Measurements from ENCODE around the gene SPG7.
A peak's percentile ranks its signal among the peaks of the same experiment; 100 is the strongest.

The SPG7 gene

DNA sequence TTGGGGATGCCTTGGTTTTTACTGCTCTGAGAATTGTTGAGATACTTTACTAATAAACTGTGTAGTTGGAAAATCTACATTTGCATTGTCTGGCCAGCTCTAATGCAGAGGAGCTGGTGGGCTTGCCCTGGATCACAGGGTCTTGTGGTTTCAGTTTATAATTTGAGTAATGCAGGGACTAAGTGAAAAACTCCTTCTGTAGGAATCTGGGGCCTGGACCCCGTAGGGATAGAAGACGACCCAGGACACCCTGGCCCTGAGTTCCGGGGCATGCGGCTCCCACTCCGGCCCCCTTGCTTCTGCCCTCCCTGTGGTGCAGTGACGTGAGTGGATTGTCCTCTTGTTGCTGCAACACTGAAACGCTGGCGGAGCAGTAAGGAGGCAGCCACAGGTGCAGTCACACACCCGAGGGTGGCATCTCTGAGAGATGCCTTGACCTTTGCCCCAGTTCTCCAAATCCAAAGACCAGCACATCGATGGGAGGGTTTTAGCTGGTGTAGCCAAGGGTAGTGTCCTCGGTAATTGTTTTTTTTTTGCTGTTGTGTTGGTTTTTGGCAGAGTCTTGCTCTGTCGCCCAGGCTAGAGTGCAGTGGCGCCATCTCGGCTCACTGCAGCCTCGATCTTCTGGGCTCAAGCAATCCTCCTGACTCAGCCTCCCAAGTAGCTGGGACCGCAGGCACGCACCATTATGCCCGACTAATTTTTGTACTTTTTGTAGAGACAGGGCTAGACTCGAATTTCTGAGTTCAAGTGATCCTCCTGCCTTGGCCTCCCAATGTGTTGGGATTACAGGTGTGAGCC is 49.7 kb downstream of the SPG7 start:
- CTCF ChIA-PET, result interaction anchor here (0.6 to 1.2 kb wide), 4 partner anchors 8 to 37 kb away, joined by 3 to 5 read pairs (median 4); no protein-coding TSS in a partner anchor
- DNase-seq (ENCODE audit: extremely low spot score), result no peak
- POLR2A ChIA-PET, result interaction anchor here (1.5 kb wide), 1 partner anchor 8 kb away, joined by 3 read pairs; no protein-coding TSS in a partner anchor
- TF ChIP-seq FOXK2 (IDR thresholded peaks at IDR 0.05), result no peak
- TF ChIP-seq ZNF384 (IDR thresholded peaks at IDR 0.05), result no peak
- TF ChIP-seq TARDBP (IDR thresholded peaks at IDR 0.05), result no peak
- no peak for TF ChIP-seq BHLHE40 (IDR thresholded peaks at IDR 0.05; ENCODE audit: borderline replicate concordance)
- TF ChIP-seq NFRKB (IDR thresholded peaks at IDR 0.05), result no peak
- TF ChIP-seq ARNT (IDR thresholded peaks at IDR 0.05), result no peak
- TF ChIP-seq SUZ12 (IDR thresholded peaks at IDR 0.05), result no peak
- TF ChIP-seq SP1 (IDR thresholded peaks at IDR 0.05), result no peak
- no peak for TF ChIP-seq L3MBTL2 (conservative IDR thresholded peaks at IDR 0.05)
- TF ChIP-seq, protein P1, sequence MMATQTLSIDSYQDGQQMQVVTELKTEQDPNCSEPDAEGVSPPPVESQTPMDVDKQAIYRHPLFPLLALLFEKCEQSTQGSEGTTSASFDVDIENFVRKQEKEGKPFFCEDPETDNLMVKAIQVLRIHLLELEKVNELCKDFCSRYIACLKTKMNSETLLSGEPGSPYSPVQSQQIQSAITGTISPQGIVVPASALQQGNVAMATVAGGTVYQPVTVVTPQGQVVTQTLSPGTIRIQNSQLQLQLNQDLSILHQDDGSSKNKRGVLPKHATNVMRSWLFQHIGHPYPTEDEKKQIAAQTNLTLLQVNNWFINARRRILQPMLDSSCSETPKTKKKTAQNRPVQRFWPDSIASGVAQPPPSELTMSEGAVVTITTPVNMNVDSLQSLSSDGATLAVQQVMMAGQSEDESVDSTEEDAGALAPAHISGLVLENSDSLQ (IDR thresholded peaks at IDR 0.05), result no peak
- TF ChIP-seq FOXA1 (IDR thresholded peaks at IDR 0.05), result no peak
- no peak for TF ChIP-seq FOXM1 (IDR thresholded peaks at IDR 0.05; ENCODE audit: borderline replicate concordance)
- no peak for TF ChIP-seq LEF1 (IDR thresholded peaks at IDR 0.05; ENCODE audit: borderline replicate concordance)
- TF ChIP-seq CTBP1 (IDR thresholded peaks at IDR 0.05; ENCODE audit: borderline replicate concordance), result no peak
- TF ChIP-seq ELF4 (IDR thresholded peaks at IDR 0.05), result no peak
- no peak for TF ChIP-seq HDGF (IDR thresholded peaks at IDR 0.05; ENCODE audit: borderline replicate concordance)

DNA sequence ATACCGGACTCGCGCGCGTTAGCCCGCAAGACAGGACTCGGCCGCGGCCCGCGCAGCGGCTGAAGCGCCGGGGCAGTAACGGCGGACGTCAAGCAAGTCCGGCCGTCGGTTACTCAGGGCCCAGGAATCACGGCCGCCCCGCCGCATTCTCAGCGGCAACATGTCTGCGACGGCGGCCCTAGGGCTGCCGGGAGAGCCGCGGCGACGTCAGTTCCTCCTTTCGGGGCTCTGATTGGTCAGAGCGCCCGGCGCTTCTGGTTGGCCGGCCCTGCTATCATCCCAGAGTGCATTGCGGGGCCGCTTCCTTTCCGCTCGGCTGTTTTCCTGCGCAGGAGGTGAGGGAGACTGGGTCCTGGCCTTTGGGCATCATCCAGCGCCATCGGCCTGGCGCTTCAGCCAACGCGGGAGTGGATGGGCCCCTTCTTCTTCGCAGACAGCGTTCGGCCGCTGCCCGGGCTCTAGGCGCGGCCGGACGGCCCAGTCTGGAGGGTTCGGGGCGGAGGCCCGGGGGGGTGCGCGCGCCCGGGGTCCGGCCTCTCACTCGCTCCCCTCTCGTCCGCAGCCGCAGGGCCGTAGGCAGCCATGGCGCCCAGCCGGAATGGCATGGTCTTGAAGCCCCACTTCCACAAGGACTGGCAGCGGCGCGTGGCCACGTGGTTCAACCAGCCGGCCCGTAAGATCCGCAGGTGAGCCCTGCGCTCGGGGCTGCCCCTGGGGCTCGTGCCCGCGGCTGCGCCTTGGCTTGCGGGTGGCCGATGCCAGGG is 52.4 kb downstream of the SPG7 start, which contains the start of gene RPL13:
Gene RPL13 (plus strand): TSS at position 305 of the 764 bp plus-strand sequence. CDS start 278 bp downstream, at position 583.
- TF ChIP-seq ELF4 (IDR thresholded peaks at IDR 0.05), result peak; percentile 91
- TF ChIP-seq L3MBTL2 (conservative IDR thresholded peaks at IDR 0.05), result peak; percentile 83
- TF ChIP-seq, protein P1 (IDR thresholded peaks at IDR 0.05), result 0 out of 2 replicates have a peak, but pooled peaks have one; percentile 7
- 0 out of 2 replicates have a peak, but pooled peaks have one; percentile 7 for TF ChIP-seq LEF1 (IDR thresholded peaks at IDR 0.05; ENCODE audit: borderline replicate concordance)
- TF ChIP-seq HDGF (IDR thresholded peaks at IDR 0.05; ENCODE audit: borderline replicate concordance), result no peak; the same call in 1 of the 2 replicates
- ChIA-PET CTCF (no interaction called here), POLR2A (interaction anchor here (1.1 kb wide), 1 partner anchor 52 kb away, joined by 3 read pairs; the partner anchor contains the start of gene SPG7)
- DNase-seq (ENCODE audit: extremely low spot score), result peak; percentile 93

DNA sequence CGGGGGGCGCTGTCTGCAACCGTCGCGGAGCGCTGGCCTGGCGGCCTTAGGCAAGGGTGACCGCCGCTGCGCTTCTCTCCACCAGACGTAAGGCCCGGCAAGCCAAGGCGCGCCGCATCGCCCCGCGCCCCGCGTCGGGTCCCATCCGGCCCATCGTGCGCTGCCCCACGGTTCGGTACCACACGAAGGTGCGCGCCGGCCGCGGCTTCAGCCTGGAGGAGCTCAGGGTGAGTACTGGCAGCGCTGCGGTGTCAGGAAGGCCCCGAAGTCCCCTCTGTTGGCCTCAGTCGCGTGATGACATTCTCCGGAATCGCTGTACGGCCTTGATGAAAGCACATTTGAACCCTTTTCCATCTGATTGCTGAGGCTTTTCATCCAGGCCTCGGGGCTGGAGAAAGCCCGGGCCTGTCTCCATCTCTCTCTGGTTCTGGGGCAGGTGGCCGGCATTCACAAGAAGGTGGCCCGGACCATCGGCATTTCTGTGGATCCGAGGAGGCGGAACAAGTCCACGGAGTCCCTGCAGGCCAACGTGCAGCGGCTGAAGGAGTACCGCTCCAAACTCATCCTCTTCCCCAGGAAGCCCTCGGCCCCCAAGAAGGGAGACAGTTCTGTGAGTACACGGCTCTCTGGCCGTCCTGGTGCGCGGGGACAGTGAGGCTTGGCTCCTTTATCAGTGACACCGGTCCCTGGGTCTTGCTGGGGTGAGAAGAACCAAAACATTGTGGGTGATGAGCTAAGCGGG is 53.1 kb downstream of the SPG7 start:
- no peak for DNase-seq (ENCODE audit: extremely low spot score)
- no peak for TF ChIP-seq ELF4 (IDR thresholded peaks at IDR 0.05)
- TF ChIP-seq, protein P1 (IDR thresholded peaks at IDR 0.05), result no peak
- TF ChIP-seq FOXA1 (IDR thresholded peaks at IDR 0.05), result no peak
- no peak for TF ChIP-seq L3MBTL2 (conservative IDR thresholded peaks at IDR 0.05)
- TF ChIP-seq SP1 (IDR thresholded peaks at IDR 0.05), result no peak
- TF ChIP-seq ZNF384 (IDR thresholded peaks at IDR 0.05), result no peak
- no peak for TF ChIP-seq BHLHE40 (IDR thresholded peaks at IDR 0.05; ENCODE audit: borderline replicate concordance)
- no peak for TF ChIP-seq CTBP1 (IDR thresholded peaks at IDR 0.05; ENCODE audit: borderline replicate concordance)
- no peak for TF ChIP-seq ARNT (IDR thresholded peaks at IDR 0.05)
- TF ChIP-seq NFRKB (IDR thresholded peaks at IDR 0.05), result no peak
- ChIA-PET CTCF (no interaction called here), POLR2A (interaction anchor here (0.6 to 1.1 kb wide), 4 partner anchors 15 to 53 kb away, joined by 3 to 5 read pairs (median 3); partner anchors contain the start of genes CPNE7 and SPG7)

DNA sequence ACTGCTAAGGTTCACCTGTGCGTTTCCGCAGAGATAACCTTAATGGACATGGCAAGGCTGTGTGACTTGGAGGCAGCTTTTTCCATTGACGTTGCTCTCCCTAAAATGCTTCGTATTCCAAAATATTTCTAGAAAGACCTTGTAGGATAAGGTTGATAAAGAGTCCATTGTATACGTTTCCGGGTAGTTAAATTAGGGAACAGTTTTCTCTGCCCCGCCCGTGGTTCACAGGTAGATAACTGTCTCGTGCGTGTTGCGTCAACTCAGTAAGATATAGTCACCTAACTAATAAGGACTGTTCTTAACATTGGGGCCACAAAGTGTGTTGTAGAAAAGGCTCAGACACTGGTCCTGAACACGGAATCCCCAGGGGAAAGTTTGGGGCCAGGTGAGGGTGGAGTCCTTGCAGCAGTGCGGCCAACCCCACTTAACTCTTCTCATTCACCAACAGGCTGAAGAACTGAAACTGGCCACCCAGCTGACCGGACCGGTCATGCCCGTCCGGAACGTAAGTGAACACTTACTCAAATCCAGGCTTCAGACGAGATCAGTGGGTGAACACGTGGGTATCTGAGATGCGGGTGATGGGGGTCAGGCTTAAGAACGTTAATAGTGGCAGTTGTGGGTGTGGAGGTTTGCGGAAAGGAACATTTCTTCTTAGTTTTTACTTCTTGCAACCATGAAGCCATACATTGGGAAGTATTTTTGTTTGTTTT is 53.8 kb downstream of the SPG7 start:
- no peak for TF ChIP-seq BHLHE40 (IDR thresholded peaks at IDR 0.05; ENCODE audit: borderline replicate concordance)
- 0 out of 2 replicates have a peak, but pooled peaks have one; percentile 9 for TF ChIP-seq NFRKB (IDR thresholded peaks at IDR 0.05)
- no peak for TF ChIP-seq SP1 (IDR thresholded peaks at IDR 0.05)
- no peak for TF ChIP-seq HDGF (IDR thresholded peaks at IDR 0.05; ENCODE audit: borderline replicate concordance)
- TF ChIP-seq ZNF384 (IDR thresholded peaks at IDR 0.05), result no peak
- no peak for TF ChIP-seq FOXA1 (IDR thresholded peaks at IDR 0.05)
- DNase-seq (ENCODE audit: extremely low spot score), result no peak
- CTCF ChIA-PET, result no interaction called here
- POLR2A ChIA-PET, result interaction anchor here (0.6 to 1.1 kb wide), 4 partner anchors 14 to 53 kb away, joined by 3 to 5 read pairs (median 3); partner anchors contain the start of genes CPNE7 and SPG7

DNA sequence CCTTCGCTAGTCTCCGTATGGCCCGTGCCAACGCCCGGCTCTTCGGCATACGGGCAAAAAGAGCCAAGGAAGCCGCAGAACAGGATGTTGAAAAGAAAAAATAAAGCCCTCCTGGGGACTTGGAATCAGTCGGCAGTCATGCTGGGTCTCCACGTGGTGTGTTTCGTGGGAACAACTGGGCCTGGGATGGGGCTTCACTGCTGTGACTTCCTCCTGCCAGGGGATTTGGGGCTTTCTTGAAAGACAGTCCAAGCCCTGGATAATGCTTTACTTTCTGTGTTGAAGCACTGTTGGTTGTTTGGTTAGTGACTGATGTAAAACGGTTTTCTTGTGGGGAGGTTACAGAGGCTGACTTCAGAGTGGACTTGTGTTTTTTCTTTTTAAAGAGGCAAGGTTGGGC is 54.7 kb downstream of the SPG7 start:
- TF ChIP-seq FOXA1 (IDR thresholded peaks at IDR 0.05), result no peak
- no peak for TF ChIP-seq NFRKB (IDR thresholded peaks at IDR 0.05)
- TF ChIP-seq ELF4 (IDR thresholded peaks at IDR 0.05), result no peak
- TF ChIP-seq LEF1 (IDR thresholded peaks at IDR 0.05; ENCODE audit: borderline replicate concordance), result no peak
- no peak for TF ChIP-seq HDGF (IDR thresholded peaks at IDR 0.05; ENCODE audit: borderline replicate concordance)
- no peak for TF ChIP-seq ARNT (IDR thresholded peaks at IDR 0.05)
- no peak for TF ChIP-seq SUZ12 (IDR thresholded peaks at IDR 0.05)
- TF ChIP-seq CTBP1 (IDR thresholded peaks at IDR 0.05; ENCODE audit: borderline replicate concordance), result no peak
- no peak for TF ChIP-seq ZNF384 (IDR thresholded peaks at IDR 0.05)
- TF ChIP-seq L3MBTL2 (conservative IDR thresholded peaks at IDR 0.05), result no peak
- no peak for TF ChIP-seq TARDBP (IDR thresholded peaks at IDR 0.05)
- TF ChIP-seq BHLHE40 (IDR thresholded peaks at IDR 0.05; ENCODE audit: borderline replicate concordance), result no peak
- TF ChIP-seq, protein P1 (IDR thresholded peaks at IDR 0.05), result no peak
- ChIA-PET POLR2A (no interaction called here), CTCF (no interaction called here)
- DNase-seq (ENCODE audit: extremely low spot score), result no peak
